Measurements from ENCODE around the gene CAMTA1.

GRCh38 chr1:6948861-6949260 lies 163.6 kb downstream of the CAMTA1 start:
- TF ChIP-seq CTCF (IDR thresholded peaks at IDR 0.05; ENCODE audit: insufficient read depth, low read depth, low read length) = no peak
- no peak for TF ChIP-seq EZH2 (IDR thresholded peaks at IDR 0.05; ENCODE audit: insufficient read depth, low read length)

All from astrocyte (in vitro differentiated cells and primary cell).